ENCODE results near the gene NPL.

The NPL gene

DNA sequence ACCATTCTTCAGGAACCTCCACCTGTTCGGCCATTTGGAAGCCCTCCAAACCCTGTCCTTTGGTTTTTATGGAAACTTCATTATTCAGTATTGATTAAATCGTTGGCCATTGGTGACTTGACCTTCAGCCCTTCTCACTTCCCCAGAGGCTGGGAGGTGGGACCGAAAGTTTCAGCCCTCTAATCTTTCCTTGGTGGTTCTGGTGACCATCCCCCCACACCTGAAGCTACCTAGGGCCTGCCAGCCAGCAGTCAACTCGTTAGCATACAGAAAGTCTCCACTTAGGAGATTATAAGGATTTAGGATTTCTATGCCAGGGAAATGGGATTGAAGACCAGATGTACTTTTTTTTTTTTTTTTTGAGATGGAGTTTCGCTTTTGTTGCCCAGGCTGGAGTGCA, 56.3 kb downstream of the NPL start:
- Histone ChIP-seq H3K9me2 (replicated peaks; ENCODE audit: low read depth, low read length) (no peaks in the 10 kb centered on the region), H3K4me2 (ENCODE audit: low read depth, low read length, poor library complexity, severe bottlenecking) (peak overlapping the region; percentile 83), H3K9ac (ENCODE audit: low read depth, low read length, poor library complexity, severe bottlenecking) (no peak overlapping the region), H3F3A (ENCODE audit: low read depth) (no peaks in the 10 kb centered on the region), H3K4me1 (ENCODE audit: insufficient read depth, low read length, poor library complexity, severe bottlenecking) (peaks cover 76% of the 10 kb centered on the region), H3K36me3 (ENCODE audit: insufficient read depth, low read length) (peaks cover 79% of the 10 kb centered on the region), H2AFZ (ENCODE audit: low read length) (no peak overlapping the region), H3K27me3 (ENCODE audit: insufficient read depth, low read length, poor library complexity, severe bottlenecking) (no peaks in the 10 kb centered on the region), H3K79me2 (ENCODE audit: insufficient read depth, low read length) (peaks cover 100% of the 10 kb centered on the region), H3K4me3 (ENCODE audit: low read length, poor library complexity, severe bottlenecking) (peak overlapping the region; percentile 79), H4K20me1 (ENCODE audit: insufficient read depth, low read length, poor library complexity, severe bottlenecking) (peaks cover 100% of the 10 kb centered on the region), H3K9me3 (ENCODE audit: insufficient read depth, low read depth, low read length) (no peaks in the 10 kb centered on the region)
- TF ChIP-seq, protein P1, sequence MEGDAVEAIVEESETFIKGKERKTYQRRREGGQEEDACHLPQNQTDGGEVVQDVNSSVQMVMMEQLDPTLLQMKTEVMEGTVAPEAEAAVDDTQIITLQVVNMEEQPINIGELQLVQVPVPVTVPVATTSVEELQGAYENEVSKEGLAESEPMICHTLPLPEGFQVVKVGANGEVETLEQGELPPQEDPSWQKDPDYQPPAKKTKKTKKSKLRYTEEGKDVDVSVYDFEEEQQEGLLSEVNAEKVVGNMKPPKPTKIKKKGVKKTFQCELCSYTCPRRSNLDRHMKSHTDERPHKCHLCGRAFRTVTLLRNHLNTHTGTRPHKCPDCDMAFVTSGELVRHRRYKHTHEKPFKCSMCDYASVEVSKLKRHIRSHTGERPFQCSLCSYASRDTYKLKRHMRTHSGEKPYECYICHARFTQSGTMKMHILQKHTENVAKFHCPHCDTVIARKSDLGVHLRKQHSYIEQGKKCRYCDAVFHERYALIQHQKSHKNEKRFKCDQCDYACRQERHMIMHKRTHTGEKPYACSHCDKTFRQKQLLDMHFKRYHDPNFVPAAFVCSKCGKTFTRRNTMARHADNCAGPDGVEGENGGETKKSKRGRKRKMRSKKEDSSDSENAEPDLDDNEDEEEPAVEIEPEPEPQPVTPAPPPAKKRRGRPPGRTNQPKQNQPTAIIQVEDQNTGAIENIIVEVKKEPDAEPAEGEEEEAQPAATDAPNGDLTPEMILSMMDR (conservative IDR thresholded peaks at IDR 0.05; ENCODE audit: low read length), result no peak
- TF ChIP-seq EZH2phosphoT487 (IDR thresholded peaks at IDR 0.05; ENCODE audit: borderline replicate concordance), result no peak

DNA sequence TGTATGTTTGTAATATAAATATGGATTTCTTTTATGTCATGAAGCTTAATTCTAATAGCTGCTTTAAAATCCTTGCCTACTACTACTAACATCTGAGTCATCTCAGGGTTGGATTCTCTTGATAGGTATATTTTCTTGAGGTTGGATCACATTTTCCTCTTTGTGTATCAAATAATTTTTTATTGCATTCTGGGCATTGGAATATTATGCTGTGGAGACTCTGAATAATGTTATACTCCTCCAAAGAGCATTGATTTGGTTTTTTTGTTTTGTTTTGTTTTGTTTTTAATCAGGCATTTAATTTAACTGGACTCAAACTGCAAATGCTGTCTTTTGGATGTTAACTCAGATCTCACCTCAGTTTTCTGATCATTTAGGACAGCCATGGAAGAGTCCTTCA, 57.5 kb downstream of the NPL start:
- Histone ChIP-seq H3K4me3 (ENCODE audit: low read length, poor library complexity, severe bottlenecking) (peak overlapping the region; percentile 79), H3K4me2 (ENCODE audit: low read depth, low read length, poor library complexity, severe bottlenecking) (peak overlapping the region; percentile 83), H3K9me2 (replicated peaks; ENCODE audit: low read depth, low read length) (no peaks in the 10 kb centered on the region), H4K20me1 (ENCODE audit: insufficient read depth, low read length, poor library complexity, severe bottlenecking) (peaks cover 100% of the 10 kb centered on the region), H3K9ac (ENCODE audit: low read depth, low read length, poor library complexity, severe bottlenecking) (no peak overlapping the region), H3K4me1 (ENCODE audit: insufficient read depth, low read length, poor library complexity, severe bottlenecking) (peaks cover 68% of the 10 kb centered on the region), H3F3A (ENCODE audit: low read depth) (no peaks in the 10 kb centered on the region), H3K79me2 (ENCODE audit: insufficient read depth, low read length) (peaks cover 100% of the 10 kb centered on the region), H3K36me3 (ENCODE audit: insufficient read depth, low read length) (peaks cover 91% of the 10 kb centered on the region), H3K9me3 (ENCODE audit: insufficient read depth, low read depth, low read length) (no peaks in the 10 kb centered on the region), H2AFZ (ENCODE audit: low read length) (no peak overlapping the region), H3K27me3 (ENCODE audit: insufficient read depth, low read length, poor library complexity, severe bottlenecking) (no peaks in the 10 kb centered on the region)
- TF ChIP-seq, protein P1 (conservative IDR thresholded peaks at IDR 0.05; ENCODE audit: low read length), result no peak
- no peak for TF ChIP-seq EZH2phosphoT487 (IDR thresholded peaks at IDR 0.05; ENCODE audit: borderline replicate concordance)

DNA sequence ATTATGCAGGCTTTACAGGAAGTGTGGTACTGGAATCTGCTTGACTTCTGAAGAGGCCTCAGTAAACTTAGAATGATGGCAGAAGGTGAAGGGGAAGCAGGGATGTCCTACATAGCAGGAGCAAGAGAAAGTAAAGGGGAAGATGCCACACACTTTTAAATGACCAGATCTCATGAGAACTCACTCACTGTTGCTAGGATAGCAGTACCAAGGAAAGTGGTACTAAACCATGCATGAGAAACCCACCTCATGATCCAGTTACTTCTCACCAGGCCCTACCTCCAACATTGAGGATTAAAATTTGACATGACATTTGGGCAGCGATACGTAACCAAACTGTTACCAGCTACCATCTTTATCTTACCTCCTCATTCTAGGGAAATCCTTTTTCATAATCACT, 59.2 kb downstream of the NPL start:
- Histone ChIP-seq H3K9ac (ENCODE audit: low read depth, low read length, poor library complexity, severe bottlenecking) (no peak overlapping the region), H3F3A (ENCODE audit: low read depth) (no peaks in the 10 kb centered on the region), H3K36me3 (ENCODE audit: insufficient read depth, low read length) (peaks cover 97% of the 10 kb centered on the region), H3K4me1 (ENCODE audit: insufficient read depth, low read length, poor library complexity, severe bottlenecking) (peaks cover 57% of the 10 kb centered on the region), H2AFZ (ENCODE audit: low read length) (no peak overlapping the region), H3K4me3 (ENCODE audit: low read length, poor library complexity, severe bottlenecking) (peak overlapping the region; percentile 79), H3K9me3 (ENCODE audit: insufficient read depth, low read depth, low read length) (no peaks in the 10 kb centered on the region), H3K27me3 (ENCODE audit: insufficient read depth, low read length, poor library complexity, severe bottlenecking) (no peaks in the 10 kb centered on the region), H4K20me1 (ENCODE audit: insufficient read depth, low read length, poor library complexity, severe bottlenecking) (peaks cover 100% of the 10 kb centered on the region), H3K4me2 (ENCODE audit: low read depth, low read length, poor library complexity, severe bottlenecking) (peak overlapping the region; percentile 83), H3K9me2 (replicated peaks; ENCODE audit: low read depth, low read length) (no peaks in the 10 kb centered on the region), H3K79me2 (ENCODE audit: insufficient read depth, low read length) (peaks cover 100% of the 10 kb centered on the region)
- TF ChIP-seq, protein P1 (conservative IDR thresholded peaks at IDR 0.05; ENCODE audit: low read length), result no peak
- no peak for TF ChIP-seq EZH2phosphoT487 (IDR thresholded peaks at IDR 0.05; ENCODE audit: borderline replicate concordance)
